ENCODE results near the gene GALNT3.

The GALNT3 gene

GRCh38 chr2:165725421-165725820 lies 68.6 kb downstream of the GALNT3 start:
- no peak for DNase-seq (ENCODE audit: low read depth)

- DNase-seq (ENCODE audit: low read depth), result no peak
Observed at GRCh38 chr2:165720511-165720910, 73.5 kb downstream of the GALNT3 start.

- DNase-seq (ENCODE audit: low read depth), result no peak
Observed at GRCh38 chr2:165718610-165719210, 75.3 kb downstream of the GALNT3 start.

- no peak for DNase-seq (ENCODE audit: low read depth)
Observed at GRCh38 chr2:165716091-165716490, 78.0 kb downstream of the GALNT3 start.

- DNase-seq (ENCODE audit: low read depth), result no peak
Observed at GRCh38 chr2:165706960-165707487, 87.0 kb downstream of the GALNT3 start.

GRCh38 chr2:165701147-165701546 lies 92.9 kb downstream of the GALNT3 start:
- no peak for DNase-seq (ENCODE audit: low read depth)

GRCh38 chr2:165700531-165700930 lies 93.5 kb downstream of the GALNT3 start:
- DNase-seq (ENCODE audit: low read depth), result no peak

GRCh38 chr2:165699946-165700345 lies 94.1 kb downstream of the GALNT3 start:
- DNase-seq (ENCODE audit: low read depth), result no peak

GRCh38 chr2:165698444-165698884 lies 95.6 kb downstream of the GALNT3 start:
- no peak for DNase-seq (ENCODE audit: low read depth)

GRCh38 chr2:165697748-165698443 lies 96.2 kb downstream of the GALNT3 start:
- no peak for DNase-seq (ENCODE audit: low read depth)

All from stimulated activated CD8-positive, alpha-beta memory T cell treated with anti-CD3 and anti-CD28 coated beads, Interleukin-4, amount 100 ng/mL, for 24 hours (primary cell).